ENCODE data around the gene ACBD4.
"Not testable (repeated sequence)": the region's sequence is repeated elsewhere in the genome, so short reads cannot be mapped to it uniquely, and the experiment has no call there.

Gene ACBD4

GRCh38 chr17:45119964-45120363, 15.5 kb upstream of the ACBD4 start:
- DNase-seq (ENCODE audit: low spot score) = no peak

- no peak for DNase-seq (ENCODE audit: low spot score)
These were observed 14.9 kb upstream of the ACBD4 start for GRCh38 chr17:45120558-45120957.

- no peak for DNase-seq (ENCODE audit: low spot score)
These were observed 14.4 kb upstream of the ACBD4 start for GRCh38 chr17:45121055-45121454.

- no peak for DNase-seq (ENCODE audit: low spot score)
These were observed 12.3 kb upstream of the ACBD4 start for GRCh38 chr17:45123076-45123770.

GRCh38 chr17:45123930-45124796, 11.3 kb upstream of the ACBD4 start:
- no peak for DNase-seq (ENCODE audit: low spot score)

- DNase-seq (ENCODE audit: low spot score) = not testable (repeated sequence)
These were observed 10.7 kb upstream of the ACBD4 start for GRCh38 chr17:45124797-45125122.

GRCh38 chr17:45125509-45125908, 10.0 kb upstream of the ACBD4 start:
- no peak for DNase-seq (ENCODE audit: low spot score)

- no peak for DNase-seq (ENCODE audit: low spot score)
These were observed 8.3 kb upstream of the ACBD4 start for GRCh38 chr17:45127207-45127547.

- no peak for DNase-seq (ENCODE audit: low spot score)
These were observed 7.8 kb upstream of the ACBD4 start for GRCh38 chr17:45127548-45128300.

- no peak for DNase-seq (ENCODE audit: low spot score)
These were observed 7.2 kb upstream of the ACBD4 start for GRCh38 chr17:45128331-45128730.

GRCh38 chr17:45128989-45129388, 6.5 kb upstream of the ACBD4 start:
- DNase-seq (ENCODE audit: low spot score) = no peak

GRCh38 chr17:45129426-45129939, 6.0 kb upstream of the ACBD4 start:
- no peak for DNase-seq (ENCODE audit: low spot score)

- DNase-seq (ENCODE audit: low spot score) = no peak
These were observed 5.4 kb upstream of the ACBD4 start for GRCh38 chr17:45129940-45130680.

GRCh38 chr17:45130681-45131615, 4.5 kb upstream of the ACBD4 start:
- DNase-seq (ENCODE audit: low spot score) = no peak

- no peak for DNase-seq (ENCODE audit: low spot score)
These were observed 3.7 kb upstream of the ACBD4 start for GRCh38 chr17:45131616-45132319.

- DNase-seq (ENCODE audit: low spot score) = no peak
These were observed 3.2 kb upstream of the ACBD4 start, which contains the start of gene PLCD3 for GRCh38 chr17:45132320-45132571. PLCD3 (minus strand) TSS chr17:45132515; CDS start chr17:45132410, 105 bp downstream.

GRCh38 chr17:45132572-45133463, 2.7 kb upstream of the ACBD4 start:
- DNase-seq (ENCODE audit: low spot score) = peak; percentile 43

- no peak for DNase-seq (ENCODE audit: low spot score)
These were observed 698 bp downstream of the ACBD4 start for GRCh38 chr17:45135978-45136791.
